SK-N-SH (cell line): ENCODE data around the gene ZNF407.

Experiments used
- EP300 ChIP-seq, 2 experiments: IDR thresholded peaks; 2 replicates each; pipeline versions ENCODE4 v1.4.0 to v1.6.1; 2012; ENCODE audit warnings: borderline replicate concordance in 1 of 2, low read depth in 1 of 2, low read length in 1 of 2
- EZH2phosphoT487 ChIP-seq: fragments of 200-600 bp; sonication (generic); IDR thresholded peaks from 2 replicates; pipeline ENCODE4 v1.6.1; 2017; ENCODE audit warnings: low read depth, mixed run types, mild to moderate bottlenecking, antibody characterized with exemption, moderate library complexity, borderline replicate concordance
- SMC3 ChIP-seq: IDR thresholded peaks from 2 replicates; pipeline ENCODE4 v1.6.1; 2012; ENCODE audit warnings: low read depth, low read length, improper control_type of control experiment
- TEAD4 ChIP-seq: IDR thresholded peaks from 2 replicates; pipeline ENCODE4 v1.4.0; 2012; ENCODE audit warnings: mild to moderate bottlenecking, borderline replicate concordance; ENCODE audit not compliant: insufficient read depth
- TF ChIP-seq, protein P1 (sequence below): IDR thresholded peaks from 2 replicates; pipeline ENCODE4 v1.6.1; 2012; ENCODE audit warnings: mild to moderate bottlenecking, low read depth, low read length, moderate library complexity
- TF ChIP-seq, protein P2 (sequence below): fragments of 200-600 bp; sonication (generic); IDR thresholded peaks from 2 replicates; pipeline ENCODE4 v1.6.1; 2017; ENCODE audit warnings: antibody characterized with exemption, mild to moderate bottlenecking, moderate library complexity

GRCh38 chr18:74933930-74934329, 336.3 kb downstream of the ZNF407 start:
- TF ChIP-seq, protein P1, sequence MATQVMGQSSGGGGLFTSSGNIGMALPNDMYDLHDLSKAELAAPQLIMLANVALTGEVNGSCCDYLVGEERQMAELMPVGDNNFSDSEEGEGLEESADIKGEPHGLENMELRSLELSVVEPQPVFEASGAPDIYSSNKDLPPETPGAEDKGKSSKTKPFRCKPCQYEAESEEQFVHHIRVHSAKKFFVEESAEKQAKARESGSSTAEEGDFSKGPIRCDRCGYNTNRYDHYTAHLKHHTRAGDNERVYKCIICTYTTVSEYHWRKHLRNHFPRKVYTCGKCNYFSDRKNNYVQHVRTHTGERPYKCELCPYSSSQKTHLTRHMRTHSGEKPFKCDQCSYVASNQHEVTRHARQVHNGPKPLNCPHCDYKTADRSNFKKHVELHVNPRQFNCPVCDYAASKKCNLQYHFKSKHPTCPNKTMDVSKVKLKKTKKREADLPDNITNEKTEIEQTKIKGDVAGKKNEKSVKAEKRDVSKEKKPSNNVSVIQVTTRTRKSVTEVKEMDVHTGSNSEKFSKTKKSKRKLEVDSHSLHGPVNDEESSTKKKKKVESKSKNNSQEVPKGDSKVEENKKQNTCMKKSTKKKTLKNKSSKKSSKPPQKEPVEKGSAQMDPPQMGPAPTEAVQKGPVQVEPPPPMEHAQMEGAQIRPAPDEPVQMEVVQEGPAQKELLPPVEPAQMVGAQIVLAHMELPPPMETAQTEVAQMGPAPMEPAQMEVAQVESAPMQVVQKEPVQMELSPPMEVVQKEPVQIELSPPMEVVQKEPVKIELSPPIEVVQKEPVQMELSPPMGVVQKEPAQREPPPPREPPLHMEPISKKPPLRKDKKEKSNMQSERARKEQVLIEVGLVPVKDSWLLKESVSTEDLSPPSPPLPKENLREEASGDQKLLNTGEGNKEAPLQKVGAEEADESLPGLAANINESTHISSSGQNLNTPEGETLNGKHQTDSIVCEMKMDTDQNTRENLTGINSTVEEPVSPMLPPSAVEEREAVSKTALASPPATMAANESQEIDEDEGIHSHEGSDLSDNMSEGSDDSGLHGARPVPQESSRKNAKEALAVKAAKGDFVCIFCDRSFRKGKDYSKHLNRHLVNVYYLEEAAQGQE = no peak
- no peak for TF ChIP-seq EZH2phosphoT487
- TF ChIP-seq, protein P2, sequence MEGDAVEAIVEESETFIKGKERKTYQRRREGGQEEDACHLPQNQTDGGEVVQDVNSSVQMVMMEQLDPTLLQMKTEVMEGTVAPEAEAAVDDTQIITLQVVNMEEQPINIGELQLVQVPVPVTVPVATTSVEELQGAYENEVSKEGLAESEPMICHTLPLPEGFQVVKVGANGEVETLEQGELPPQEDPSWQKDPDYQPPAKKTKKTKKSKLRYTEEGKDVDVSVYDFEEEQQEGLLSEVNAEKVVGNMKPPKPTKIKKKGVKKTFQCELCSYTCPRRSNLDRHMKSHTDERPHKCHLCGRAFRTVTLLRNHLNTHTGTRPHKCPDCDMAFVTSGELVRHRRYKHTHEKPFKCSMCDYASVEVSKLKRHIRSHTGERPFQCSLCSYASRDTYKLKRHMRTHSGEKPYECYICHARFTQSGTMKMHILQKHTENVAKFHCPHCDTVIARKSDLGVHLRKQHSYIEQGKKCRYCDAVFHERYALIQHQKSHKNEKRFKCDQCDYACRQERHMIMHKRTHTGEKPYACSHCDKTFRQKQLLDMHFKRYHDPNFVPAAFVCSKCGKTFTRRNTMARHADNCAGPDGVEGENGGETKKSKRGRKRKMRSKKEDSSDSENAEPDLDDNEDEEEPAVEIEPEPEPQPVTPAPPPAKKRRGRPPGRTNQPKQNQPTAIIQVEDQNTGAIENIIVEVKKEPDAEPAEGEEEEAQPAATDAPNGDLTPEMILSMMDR = no peak
- no peak for TF ChIP-seq TEAD4
- no peak for TF ChIP-seq EP300 (IDR thresholded peaks at IDR 0.05; ENCODE audit: borderline replicate concordance in 1 of 2, low read depth in 1 of 2, low read length in 1 of 2)
- TF ChIP-seq SMC3 = no peak
